Heart right ventricle (tissue), 16 donors: ENCODE results near the gene RHOT2. TPM values are rescaled to one million over a fixed set of nuclear protein-coding genes. Genes with fewer than 3 reads are reported as not detected.

ENCODE experiments used
- ATAC-seq, 8 donors: fragments of 200-7000 bp; cut with Tn5 transposase; one replicate each; pipeline ENCODE4 v1.9.1; 2020; ENCODE audit warnings: mild to moderate bottlenecking in 8 of 8, moderate library complexity in 8 of 8, moderate number of reproducible peaks in 1 of 8
- DNase-seq, 2 donors: peaks; one replicate each; pipeline ENCODE4 v3.0.0-alpha.2; 2020
- H3K27ac ChIP-seq, 10 donors: fragments of 200-600 bp; sonication (generic) in 2 of 10; one replicate each; pipeline versions ENCODE4 v1.5.0 to v1.8.0; 2020 to 2022; ENCODE audit warnings: mild to moderate bottlenecking in 3 of 10
- H3K27me3 ChIP-seq, 7 donors: fragments of 200-600 bp; one replicate each; pipeline ENCODE4 v1.8.0; 2021 to 2022; ENCODE audit warnings: mild to moderate bottlenecking in 2 of 7
- H3K36me3 ChIP-seq, 9 donors: fragments of 200-600 bp; sonication (generic) in 1 of 9; one replicate each; pipeline versions ENCODE4 v1.5.0 to v1.8.0; 2020 to 2022; ENCODE audit warnings: mild to moderate bottlenecking in 2 of 9
- H3K4me1 ChIP-seq, 9 donors: fragments of 200-600 bp; sonication (generic) in 1 of 9; one replicate each; pipeline versions ENCODE4 v1.5.0 to v1.8.0; 2020 to 2022; ENCODE audit warnings: mild to moderate bottlenecking in 4 of 9
- H3K4me3 ChIP-seq, 10 donors: fragments of 200-600 bp; sonication (generic) in 2 of 10; one replicate each; pipeline versions ENCODE4 v1.5.0 to v1.8.0; 2020 to 2022; ENCODE audit warnings: mild to moderate bottlenecking in 7 of 10, moderate library complexity in 2 of 10
- H3K9me3 ChIP-seq, 11 donors: fragments of 200-600 bp in 10 of 11; sonication (generic) in 2 of 11; one replicate each; pipeline versions ENCODE4 v1.5.0 to v1.8.0; 2013 to 2022; ENCODE audit warnings: mild to moderate bottlenecking in 2 of 11, control low read depth in 1 of 11, moderate library complexity in 1 of 11
- CTCF ChIP-seq, 9 donors: fragments of 200-600 bp; sonication (generic) in 2 of 9; IDR thresholded peaks; one replicate each; pipeline versions ENCODE4 v1.5.0 to v1.8.0; 2021 to 2022; ENCODE audit warnings: antibody characterized with exemption in 9 of 9, mild to moderate bottlenecking in 5 of 9, moderate library complexity in 1 of 9
- WGBS, 2 donors: extraction: QIAGEN DNeasy Blood & Tissue Kit; methylation state at CpG; one replicate each; pipeline ENCODE4 v1.1.7; 2013; ENCODE audit warnings: inconsistent platforms in 1 of 2; 5-methylcytosine and 5-hydroxymethylcytosine counted together
- intact Hi-C, 10 donors: fragments of 100-400 bp; cut with DNase I; formaldehyde crosslinking; loops; one replicate each; pipeline versions ENCODE4 v1.11.1 to v1.14.2; 2022
- polyA plus RNA-seq, 2 donors: library from polyadenylated mRNA; stranded (reverse); fragments of 200-250 nt; gene quantifications; one replicate each; pipeline ENCODE4 v1.2.3, GENCODE V29; 2013
- total RNA-seq, 10 donors: library from RNA; stranded (reverse); fragmentation: NEBNext Ultra II Directional in 3 of 10; extraction: Animal tissue kit (Norgen Biotek cat#: 25700) in 3 of 10; gene quantifications; one replicate each; pipeline versions ENCODE4 v1.2.1 to v1.2.4, GENCODE V29; 2021 to 2023
- donor health status: Arrhythmogenic right ventricular cardiomyopathy.
- donor health status: ischemic (EF 13 %, LVEDD 7.1; RV severe dilation, severe dysfunction).
- donor health status: healthy with polysubstance abuse.
- donor health status: DM: no; HTN: yes; CAD: no.
- donor health status: DM: no; HTN: no; CAD: no.
- donor health status: ischemic (EF 25% LVEDD 6.9; RV normal size, moderate dysfunction).
- donor health status: ischemic (EF 25% LVEDD 5.7; RV mildly dilated, moderate dysfunction).
- donor health status: healthy.
- donor health status: DM: yes; HTN: yes; CAD: no.
- donor health status: Ischemic cardiomyopathy.
- donor health status: ischemic (EF 35%, LVEDD 5.7; RV mildly dilated, moderate dysfunction).
- donor health status: nonischemic (EF 11% LVEDD 7.7; RV severe dilation, severe dysfunction).
- donor health status: DM: yes; HTN: yes; CAD: no.
- donor health status: PGD.
- donor health status: ischemic (EF 29% LVEDD 5.4; RV normal size, mild dysfunction).
- donor health status: nonischemic (EF 23%, LVEDD 6.1; RV moderate dilation, normal function).

Gene RHOT2
- total and polyA plus RNA-seq, 12 donors = 66.8 to 261 (median 92.6) TPM

DNA sequence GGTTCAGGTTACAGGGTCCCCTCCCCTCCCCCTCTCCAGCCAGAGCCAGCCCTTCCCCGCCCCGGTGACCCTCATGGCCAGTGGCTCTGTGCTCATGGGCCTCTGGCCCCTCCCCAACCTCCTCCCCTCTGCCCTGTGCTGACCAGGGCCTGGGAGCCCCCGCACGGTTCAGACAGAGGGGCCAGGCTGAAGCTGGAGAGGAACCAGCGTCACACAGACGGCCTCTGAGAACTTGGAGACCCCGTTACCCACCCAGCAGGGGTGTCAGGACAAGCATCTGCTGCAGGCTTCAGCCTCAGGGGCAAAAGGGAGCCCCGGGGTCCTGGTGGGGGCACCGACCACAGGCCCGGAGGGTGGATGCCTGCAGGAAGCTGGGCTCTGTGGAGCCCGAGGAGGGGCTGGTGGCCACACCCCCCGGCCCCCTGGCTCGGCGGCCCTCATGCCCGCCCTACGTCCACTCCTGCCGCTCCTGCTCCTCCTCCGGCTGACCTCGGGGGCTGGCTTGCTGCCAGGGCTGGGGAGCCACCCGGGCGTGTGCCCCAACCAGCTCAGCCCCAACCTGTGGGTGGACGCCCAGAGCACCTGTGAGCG, 37.0 kb upstream of the RHOT2 start, which contains the start of gene WFIKKN1:
Gene WFIKKN1, plus strand, starts transcription at position 171 of the 591 bp plus-strand sequence. Its CDS starts 269 bp downstream, at position 440.
- Histone ChIP-seq H3K27ac (peak within 1 kb of the TSS in 4 of 10 donors; percentile 1 to 31 (median 12)), H3K9me3 (no peaks in the 10 kb centered on the region), H3K36me3 (peaks cover 0 to 53% (median 9%) of the 10 kb centered on the region in 9 donors), H3K4me1 (peaks cover 22 to 40% (median 34%) of the 10 kb centered on the region in 9 donors), H3K27me3 (no peaks in the 10 kb centered on the region), H3K4me3 (no peak within 1 kb of the TSS)
- intact Hi-C loops = loop anchor here in 1 of 10 donors (5.0 kb wide), 1 partner anchor 39 kb away; the partner anchor contains the start of gene RAB40C
- no peak for TF ChIP-seq CTCF (IDR thresholded peaks at IDR 0.05)
- 4 to 6% methylated on average over 23 of the region's 23 CpGs for WGBS, 2 donors
- ATAC-seq = peak in 1 of 8 donors; percentile 2
- no peak for DNase-seq

- Histone ChIP-seq H3K27me3 (no peaks in the 10 kb centered on the region), H3K4me3 (no peak overlapping the region), H3K27ac (no peak overlapping the region), H3K9me3 (no peaks in the 10 kb centered on the region), H3K36me3 (peaks cover 0 to 43% (median 8%) of the 10 kb centered on the region in 9 donors), H3K4me1 (peaks cover 22 to 41% (median 36%) of the 10 kb centered on the region in 9 donors)
- DNase-seq = no peak
- TF ChIP-seq CTCF (IDR thresholded peaks at IDR 0.05) = no peak
- ATAC-seq = no peak
- intact Hi-C loops = loop anchor here in 1 of 10 donors (5.0 kb wide), 1 partner anchor 40 kb away; the partner anchor contains the start of gene RAB40C
- 54 to 57% methylated on average over 8 to 9 of the region's 9 CpGs for whole genome bisulfite sequencing, 2 donors
Measured at GRCh38 chr16:631808-632358, 36.0 kb upstream of the RHOT2 start.

DNA sequence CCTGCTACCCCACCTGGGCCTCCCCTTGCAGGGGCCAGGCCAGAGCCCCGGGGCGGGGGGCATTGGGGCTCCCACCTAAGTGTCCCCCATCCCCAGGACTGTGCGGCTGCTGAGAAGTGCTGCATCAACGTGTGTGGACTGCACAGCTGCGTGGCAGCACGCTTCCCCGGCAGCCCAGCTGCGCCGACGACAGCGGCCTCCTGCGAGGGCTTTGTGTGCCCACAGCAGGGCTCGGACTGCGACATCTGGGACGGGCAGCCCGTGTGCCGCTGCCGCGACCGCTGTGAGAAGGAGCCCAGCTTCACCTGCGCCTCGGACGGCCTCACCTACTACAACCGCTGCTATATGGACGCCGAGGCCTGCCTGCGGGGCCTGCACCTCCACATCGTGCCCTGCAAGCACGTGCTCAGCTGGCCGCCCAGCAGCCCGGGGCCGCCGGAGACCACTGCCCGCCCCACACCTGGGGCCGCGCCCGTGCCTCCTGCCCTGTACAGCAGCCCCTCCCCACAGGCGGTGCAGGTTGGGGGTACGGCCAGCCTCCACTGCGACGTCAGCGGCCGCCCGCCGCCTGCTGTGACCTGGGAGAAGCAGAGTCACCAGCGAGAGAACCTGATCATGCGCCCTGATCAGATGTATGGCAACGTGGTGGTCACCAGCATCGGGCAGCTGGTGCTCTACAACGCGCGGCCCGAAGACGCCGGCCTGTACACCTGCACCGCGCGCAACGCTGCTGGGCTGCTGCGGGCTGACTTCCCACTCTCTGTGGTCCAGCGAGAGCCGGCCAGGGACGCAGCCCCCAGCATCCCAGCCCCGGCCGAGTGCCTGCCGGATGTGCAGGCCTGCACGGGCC, 35.2 kb upstream of the RHOT2 start:
- peaks cover 24 to 46% (median 41%) of the 10 kb centered on the region in 9 donors for H3K4me1 ChIP-seq
- H3K4me3 ChIP-seq = no peak overlapping the region
- no peak for TF ChIP-seq CTCF (IDR thresholded peaks at IDR 0.05)
- no peak for DNase-seq
- no peak overlapping the region for H3K27ac ChIP-seq
- no peak for ATAC-seq
- H3K27me3 ChIP-seq = no peaks in the 10 kb centered on the region
- no peaks in the 10 kb centered on the region for H3K9me3 ChIP-seq
- intact Hi-C loops = loop anchor here in 1 of 10 donors (5.0 kb wide), 1 partner anchor 40 kb away; the partner anchor contains the start of gene RAB40C
- peaks cover 0 to 35% (median 6%) of the 10 kb centered on the region in 9 donors for H3K36me3 ChIP-seq
- 94 to 96% methylated on average over 67 of the region's 67 CpGs for WGBS, 2 donors
